Neural cell (in vitro differentiated cells): ENCODE measurements around the gene CDNF. TPM values are rescaled to one million over a fixed set of nuclear protein-coding genes. Genes with fewer than 3 reads are reported as not detected.

Experiments used
- H2AFZ ChIP-seq: fragments of 200-600, 300-800 bp; sonication (generic), shearing (Covaris generic); 2 replicates; pipeline ENCODE4 v1.6.0; 2014; ENCODE audit warnings: low read depth, mild to moderate bottlenecking, antibody characterized with exemption, low read length, moderate library complexity
- H3F3A ChIP-seq: fragments of 200-600 bp; shearing (Covaris generic); 2 replicates; pipeline ENCODE4 v1.6.1; 2016; ENCODE audit warnings: mild to moderate bottlenecking, moderate library complexity, mixed read lengths, antibody characterized with exemption, low read length; ENCODE audit not compliant: insufficient read depth, poor library complexity, severe bottlenecking
- H3K27ac ChIP-seq: fragments of 200-600, 300-800 bp; sonication (generic), shearing (Covaris generic); 2 replicates; pipeline ENCODE4 v1.5.1; 2014; ENCODE audit warnings: mild to moderate bottlenecking, low read length, moderate library complexity
- H3K27me3 ChIP-seq: fragments of 300-800, 200-600 bp; sonication (generic), shearing (Covaris generic); 2 replicates; pipeline ENCODE4 v1.6.0; 2014; ENCODE audit warnings: mild to moderate bottlenecking, low read depth, low read length, moderate library complexity; ENCODE audit not compliant: insufficient read depth
- H3K36me3 ChIP-seq: fragments of 300-800, 200-600 bp; sonication (generic), shearing (Covaris generic); 2 replicates; pipeline ENCODE4 v1.5.1; 2014; ENCODE audit warnings: mild to moderate bottlenecking, antibody characterized with exemption, low read length, moderate library complexity; ENCODE audit not compliant: insufficient read depth
- H3K4me2 ChIP-seq: fragments of 300-800, 200-600 bp; sonication (generic), shearing (Covaris generic); 2 replicates; pipeline ENCODE4 v1.6.0; 2014; ENCODE audit warnings: mild to moderate bottlenecking, low read length
- H3K4me3 ChIP-seq: fragments of 300-800, 200-600 bp; sonication (generic), shearing (Covaris generic); 2 replicates; pipeline ENCODE4 v1.5.1; 2014; ENCODE audit warnings: mild to moderate bottlenecking, low read length, moderate library complexity
- H3K79me2 ChIP-seq: fragments of 200-600 bp; shearing (Covaris generic); replicated peaks from 2 replicates; pipeline ENCODE4 v1.6.0; 2014; ENCODE audit warnings: mild to moderate bottlenecking, low read length, moderate library complexity; ENCODE audit not compliant: insufficient read depth
- H3K9ac ChIP-seq: fragments of 300-800, 200-600 bp; sonication (generic), shearing (Covaris generic); 2 replicates; pipeline ENCODE4 v1.6.1; 2016; ENCODE audit warnings: mild to moderate bottlenecking, low read length, mixed read lengths
- H3K9me2 ChIP-seq: fragments of 200-600 bp; shearing (Covaris generic); 2 replicates; pipeline ENCODE4 v1.6.1; 2016; ENCODE audit warnings: mild to moderate bottlenecking, low read length, mixed read lengths; ENCODE audit not compliant: insufficient read depth
- H3K9me3 ChIP-seq: fragments of 200-600, 300-800 bp; sonication (generic), shearing (Covaris generic); 2 replicates; pipeline ENCODE4 v1.6.1; 2016; ENCODE audit warnings: mild to moderate bottlenecking, mixed run types, low read length, moderate library complexity, mixed read lengths
- H4K20me1 ChIP-seq: fragments of 200-600 bp; shearing (Covaris generic); 2 replicates; pipeline ENCODE4 v1.6.1; 2016; ENCODE audit warnings: mild to moderate bottlenecking, mixed run types; ENCODE audit not compliant: insufficient read depth
- EP300 ChIP-seq: fragments of 450-650 bp; conservative IDR thresholded peaks from 2 replicates; pipeline ENCODE4 v1.6.1; 2014; ENCODE audit warnings: antibody characterized with exemption, mild to moderate bottlenecking, moderate library complexity; ENCODE audit not compliant: poor library complexity, severe bottlenecking
- EZH2 ChIP-seq: fragments of 200-600, 300-800 bp; shearing (Covaris generic), sonication (generic); IDR thresholded peaks from 2 replicates; pipeline ENCODE4 v1.6.1; 2014; ENCODE audit warnings: antibody characterized with exemption, low read length, borderline replicate concordance, mild to moderate bottlenecking; ENCODE audit not compliant: insufficient read depth, poor library complexity, severe bottlenecking
- MXI1 ChIP-seq: fragments of 450-650 bp; conservative IDR thresholded peaks from 2 replicates; pipeline ENCODE4 v1.6.1; 2014; ENCODE audit warnings: antibody characterized with exemption, mild to moderate bottlenecking; ENCODE audit not compliant: poor library complexity, severe bottlenecking
- POLR2AphosphoS5 ChIP-seq: IDR thresholded peaks from 2 replicates; pipeline ENCODE4 v1.6.1; 2012
- RAD21 ChIP-seq: fragments of 450-650 bp; conservative IDR thresholded peaks from 2 replicates; pipeline ENCODE4 v1.6.1; 2014; ENCODE audit warnings: antibody characterized with exemption, mild to moderate bottlenecking, moderate library complexity
- SMC3 ChIP-seq: fragments of 450-650 bp; conservative IDR thresholded peaks from 2 replicates; pipeline ENCODE4 v1.6.1; 2014; ENCODE audit warnings: antibody characterized with exemption, mild to moderate bottlenecking, moderate library complexity; ENCODE audit not compliant: poor library complexity
- TAF1 ChIP-seq: IDR thresholded peaks from 2 replicates; pipeline ENCODE4 v1.6.1; 2012; ENCODE audit warnings: low read depth
- polyA plus RNA-seq: library from polyadenylated mRNA; depleted of rRNA; stranded (reverse); fragments of >200 nt; gene quantifications from 2 replicates; pipeline ENCODE4 v1.2.3, GENCODE V29; 2014
- TF ChIP-seq, protein P1 (sequence below): IDR thresholded peaks from 2 replicates; pipeline ENCODE4 v1.6.1; 2012; ENCODE audit warnings: borderline replicate concordance
- TF ChIP-seq, protein P2 (sequence below): fragments of 450-650 bp; IDR thresholded peaks from 2 replicates; pipeline ENCODE4 v1.5.1; 2014; ENCODE audit warnings: antibody characterized with exemption, mild to moderate bottlenecking, moderate library complexity; ENCODE audit not compliant: poor library complexity, severe bottlenecking

The CDNF gene
- polyA plus RNA-seq, 1 donor from 2014 or later = 1.5 TPM

DNA sequence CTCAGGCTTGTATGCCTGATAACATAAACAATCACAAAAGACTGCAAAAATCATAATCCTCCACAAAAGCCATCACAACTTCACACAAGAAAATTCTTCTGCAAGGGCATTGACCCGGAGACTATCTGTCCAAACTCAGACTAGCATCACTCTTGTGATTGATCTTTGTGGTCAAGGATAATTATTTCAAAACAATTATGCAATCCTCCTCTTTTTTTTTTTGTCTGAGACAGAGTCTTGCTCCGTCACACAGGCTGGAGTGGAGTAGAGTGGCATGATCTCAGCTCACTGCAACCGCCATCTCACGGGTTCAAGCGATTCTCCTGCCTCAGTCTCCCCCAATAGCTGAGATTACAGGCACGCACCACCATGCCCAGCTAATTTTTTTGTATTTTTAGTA lies 22.2 kb downstream of the CDNF start:
- H3K4me2 ChIP-seq = no peak overlapping the region
- H3K79me2 ChIP-seq = no peaks in the 10 kb centered on the region
- H3K9ac ChIP-seq = no peak overlapping the region
- TF ChIP-seq, protein P1, sequence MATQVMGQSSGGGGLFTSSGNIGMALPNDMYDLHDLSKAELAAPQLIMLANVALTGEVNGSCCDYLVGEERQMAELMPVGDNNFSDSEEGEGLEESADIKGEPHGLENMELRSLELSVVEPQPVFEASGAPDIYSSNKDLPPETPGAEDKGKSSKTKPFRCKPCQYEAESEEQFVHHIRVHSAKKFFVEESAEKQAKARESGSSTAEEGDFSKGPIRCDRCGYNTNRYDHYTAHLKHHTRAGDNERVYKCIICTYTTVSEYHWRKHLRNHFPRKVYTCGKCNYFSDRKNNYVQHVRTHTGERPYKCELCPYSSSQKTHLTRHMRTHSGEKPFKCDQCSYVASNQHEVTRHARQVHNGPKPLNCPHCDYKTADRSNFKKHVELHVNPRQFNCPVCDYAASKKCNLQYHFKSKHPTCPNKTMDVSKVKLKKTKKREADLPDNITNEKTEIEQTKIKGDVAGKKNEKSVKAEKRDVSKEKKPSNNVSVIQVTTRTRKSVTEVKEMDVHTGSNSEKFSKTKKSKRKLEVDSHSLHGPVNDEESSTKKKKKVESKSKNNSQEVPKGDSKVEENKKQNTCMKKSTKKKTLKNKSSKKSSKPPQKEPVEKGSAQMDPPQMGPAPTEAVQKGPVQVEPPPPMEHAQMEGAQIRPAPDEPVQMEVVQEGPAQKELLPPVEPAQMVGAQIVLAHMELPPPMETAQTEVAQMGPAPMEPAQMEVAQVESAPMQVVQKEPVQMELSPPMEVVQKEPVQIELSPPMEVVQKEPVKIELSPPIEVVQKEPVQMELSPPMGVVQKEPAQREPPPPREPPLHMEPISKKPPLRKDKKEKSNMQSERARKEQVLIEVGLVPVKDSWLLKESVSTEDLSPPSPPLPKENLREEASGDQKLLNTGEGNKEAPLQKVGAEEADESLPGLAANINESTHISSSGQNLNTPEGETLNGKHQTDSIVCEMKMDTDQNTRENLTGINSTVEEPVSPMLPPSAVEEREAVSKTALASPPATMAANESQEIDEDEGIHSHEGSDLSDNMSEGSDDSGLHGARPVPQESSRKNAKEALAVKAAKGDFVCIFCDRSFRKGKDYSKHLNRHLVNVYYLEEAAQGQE = no peak
- no peak for TF ChIP-seq RAD21
- TF ChIP-seq, protein P2, sequence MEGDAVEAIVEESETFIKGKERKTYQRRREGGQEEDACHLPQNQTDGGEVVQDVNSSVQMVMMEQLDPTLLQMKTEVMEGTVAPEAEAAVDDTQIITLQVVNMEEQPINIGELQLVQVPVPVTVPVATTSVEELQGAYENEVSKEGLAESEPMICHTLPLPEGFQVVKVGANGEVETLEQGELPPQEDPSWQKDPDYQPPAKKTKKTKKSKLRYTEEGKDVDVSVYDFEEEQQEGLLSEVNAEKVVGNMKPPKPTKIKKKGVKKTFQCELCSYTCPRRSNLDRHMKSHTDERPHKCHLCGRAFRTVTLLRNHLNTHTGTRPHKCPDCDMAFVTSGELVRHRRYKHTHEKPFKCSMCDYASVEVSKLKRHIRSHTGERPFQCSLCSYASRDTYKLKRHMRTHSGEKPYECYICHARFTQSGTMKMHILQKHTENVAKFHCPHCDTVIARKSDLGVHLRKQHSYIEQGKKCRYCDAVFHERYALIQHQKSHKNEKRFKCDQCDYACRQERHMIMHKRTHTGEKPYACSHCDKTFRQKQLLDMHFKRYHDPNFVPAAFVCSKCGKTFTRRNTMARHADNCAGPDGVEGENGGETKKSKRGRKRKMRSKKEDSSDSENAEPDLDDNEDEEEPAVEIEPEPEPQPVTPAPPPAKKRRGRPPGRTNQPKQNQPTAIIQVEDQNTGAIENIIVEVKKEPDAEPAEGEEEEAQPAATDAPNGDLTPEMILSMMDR = no peak
- TF ChIP-seq EZH2 = no peak
- no peak for TF ChIP-seq TAF1
- TF ChIP-seq SMC3 = no peak
- TF ChIP-seq MXI1 = no peak
- no peak for TF ChIP-seq EP300
- TF ChIP-seq POLR2AphosphoS5 = no peak
- no peak overlapping the region for H3K27ac ChIP-seq
- no peaks in the 10 kb centered on the region for H4K20me1 ChIP-seq
- H3F3A ChIP-seq = no peaks in the 10 kb centered on the region
- H3K36me3 ChIP-seq = no peaks in the 10 kb centered on the region
- H3K9me2 ChIP-seq = no peaks in the 10 kb centered on the region
- no peaks in the 10 kb centered on the region for H3K27me3 ChIP-seq
- H2AFZ ChIP-seq = no peak overlapping the region
- H3K4me3 ChIP-seq = no peak overlapping the region
- H3K9me3 ChIP-seq = no peaks in the 10 kb centered on the region

DNA sequence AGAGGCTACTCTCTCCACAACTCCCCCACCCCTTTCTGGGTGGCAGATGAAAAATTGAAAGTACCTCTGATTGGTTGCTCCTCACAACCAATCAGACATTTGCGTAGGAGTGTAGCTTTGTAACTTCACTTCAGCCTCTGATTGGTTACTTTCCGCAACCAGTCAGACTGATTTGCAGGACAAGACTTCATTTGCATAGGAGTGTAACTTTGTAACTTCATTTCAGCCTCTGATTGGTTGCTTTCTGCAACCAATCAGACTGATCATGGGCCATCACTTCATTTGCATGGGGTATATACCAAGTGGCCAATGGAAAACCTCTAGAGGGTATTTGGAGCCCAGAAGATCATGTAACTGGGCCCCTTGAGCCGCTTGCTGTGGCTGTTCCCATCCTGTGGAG lies 25.6 kb downstream of the CDNF start:
- H4K20me1 ChIP-seq = no peaks in the 10 kb centered on the region
- H3K36me3 ChIP-seq = no peaks in the 10 kb centered on the region
- H3K9ac ChIP-seq = no peak overlapping the region
- H3K79me2 ChIP-seq = no peaks in the 10 kb centered on the region
- no peak overlapping the region for H2AFZ ChIP-seq
- no peaks in the 10 kb centered on the region for H3K9me3 ChIP-seq
- H3K4me3 ChIP-seq = no peak overlapping the region
- H3K9me2 ChIP-seq = no peaks in the 10 kb centered on the region
- H3K27me3 ChIP-seq = no peaks in the 10 kb centered on the region
- no peak overlapping the region for H3K27ac ChIP-seq
- H3F3A ChIP-seq = no peaks in the 10 kb centered on the region
- H3K4me2 ChIP-seq = no peak overlapping the region
- TF ChIP-seq SMC3 (no peak), EP300 (no peak)
